Germinal center (tissue), 1 donor: ENCODE measurements around the gene SPAAR.
"Not testable (repeated sequence)": the region's sequence is repeated elsewhere in the genome, so short reads cannot be mapped to it uniquely, and the experiment has no call there.

Experiments
- DNase-seq: peaks from one replicate; pipeline ENCODE4 v3.0.0; 2012; ENCODE audit warnings: mixed read lengths, low spot score

SPAAR gene

GRCh38 chr9:35909274-35909673 lies at the start of gene SPAAR:
Gene SPAAR (plus strand): TSS chr9:35909490. CDS start chr9:35910464, 974 bp downstream.
- DNase-seq: no peak

GRCh38 chr9:35859990-35860339 lies 49.3 kb upstream of the SPAAR start:
- DNase-seq: no peak

GRCh38 chr9:35861161-35861897 lies 48.0 kb upstream of the SPAAR start:
- no peak for DNase-seq

GRCh38 chr9:35862328-35862727 lies 47.0 kb upstream of the SPAAR start:
- DNase-seq: no peak

GRCh38 chr9:35863583-35863982 lies 45.7 kb upstream of the SPAAR start:
- no peak for DNase-seq

- DNase-seq: no peak
These were observed 44.5 kb upstream of the SPAAR start for GRCh38 chr9:35864695-35865255.

GRCh38 chr9:35867538-35867937 lies 41.8 kb upstream of the SPAAR start:
- DNase-seq: no peak

GRCh38 chr9:35868933-35869332 lies 40.4 kb upstream of the SPAAR start:
- no peak for DNase-seq

GRCh38 chr9:35869621-35870216 lies 39.6 kb upstream of the SPAAR start:
- DNase-seq: no peak

- DNase-seq: no peak
These were observed 38.9 kb upstream of the SPAAR start, which contains the start of gene OR13J1 for GRCh38 chr9:35870351-35870923. Gene OR13J1 (minus strand): TSS chr9:35870401. CDS start chr9:35870401, 0 bp downstream.

GRCh38 chr9:35871545-35871944 lies 37.7 kb upstream of the SPAAR start:
- DNase-seq: no peak

- no peak for DNase-seq
These were observed 36.8 kb upstream of the SPAAR start for GRCh38 chr9:35872505-35872904.

GRCh38 chr9:35882263-35882848 lies 26.9 kb upstream of the SPAAR start:
- peak; percentile 75 for DNase-seq

- DNase-seq: no peak
These were observed 26.3 kb upstream of the SPAAR start for GRCh38 chr9:35882996-35883395.

GRCh38 chr9:35884908-35885307 lies 24.4 kb upstream of the SPAAR start:
- DNase-seq: not testable (repeated sequence)

- no peak for DNase-seq
These were observed 17.6 kb upstream of the SPAAR start for GRCh38 chr9:35891646-35892045.

GRCh38 chr9:35892051-35892450 lies 17.2 kb upstream of the SPAAR start:
- DNase-seq: no peak

- DNase-seq: no peak
These were observed 12.7 kb upstream of the SPAAR start for GRCh38 chr9:35896570-35896969.

- DNase-seq: not testable (repeated sequence)
These were observed 11.8 kb upstream of the SPAAR start for GRCh38 chr9:35897376-35898099.

- no peak for DNase-seq
These were observed 11.0 kb upstream of the SPAAR start for GRCh38 chr9:35898337-35898736.

GRCh38 chr9:35899021-35899420 lies 10.3 kb upstream of the SPAAR start:
- no peak for DNase-seq

GRCh38 chr9:35903049-35903448 lies 6.2 kb upstream of the SPAAR start:
- DNase-seq: peak; percentile 56
